CD14-positive monocyte (primary cell): ENCODE results near the gene MLEC. TPM values are rescaled to one million over a fixed set of nuclear protein-coding genes. Genes with fewer than 3 reads are reported as not detected.

Source experiments
- DNase-seq, 3 donors: peaks; one replicate each; pipeline ENCODE4 v3.0.0-alpha.2; 2011 to 2022
- H2AFZ ChIP-seq: 2 replicates; pipeline ENCODE4 v1.6.0; 2012; ENCODE audit warnings: mild to moderate bottlenecking, low read depth, low read length, inconsistent platforms; ENCODE audit not compliant: insufficient read depth, poor library complexity, severe bottlenecking
- H3K27ac ChIP-seq, 2 donors: 1 replicate in 1 of 2; 2 replicates in 1 of 2; pipeline ENCODE4 v1.5.1; 2012 to 2013; ENCODE audit warnings: low read length in 2 of 2, control low read depth in 1 of 2, inconsistent platforms in 1 of 2, low read depth in 1 of 2, mild to moderate bottlenecking in 1 of 2
- H3K27me3 ChIP-seq, 2 donors: one replicate each; pipeline versions ENCODE4 v1.6.0 to v1.6.1; 2011 to 2013; ENCODE audit warnings: low read length in 2 of 2; ENCODE audit not compliant: control insufficient read depth in 2 of 2, insufficient read depth in 2 of 2
- H3K36me3 ChIP-seq, 2 donors: replicated peaks in 1 of 2; 1 replicate in 1 of 2; 2 replicates in 1 of 2; pipeline versions ENCODE4 v1.5.1 to v1.6.1; 2012 to 2013; ENCODE audit warnings: low read length in 2 of 2, control low read depth in 1 of 2, inconsistent platforms in 1 of 2, mild to moderate bottlenecking in 1 of 2; ENCODE audit not compliant: insufficient read depth in 2 of 2, control insufficient read depth in 1 of 2
- H3K4me1 ChIP-seq, 2 donors: 1 replicate in 1 of 2; 2 replicates in 1 of 2; pipeline versions ENCODE4 v1.5.1 to v1.6.1; 2012 to 2013; ENCODE audit warnings: low read length in 2 of 2, control low read depth in 1 of 2, inconsistent platforms in 1 of 2, mild to moderate bottlenecking in 1 of 2, moderate library complexity in 1 of 2; ENCODE audit not compliant: insufficient read depth in 2 of 2, control insufficient read depth in 1 of 2
- H3K4me2 ChIP-seq: replicated peaks from 2 replicates; pipeline ENCODE3; 2012; ENCODE audit warnings: low read length, moderate library complexity, mild to moderate bottlenecking; ENCODE audit not compliant: poor library complexity, severe bottlenecking; ENCODE audit errors: extremely low read depth
- H3K4me3 ChIP-seq, 3 experiments: fragments of 200-600 bp in 1 of 3; sonication (generic) in 1 of 3; replicated peaks in 1 of 3; 1 replicate in 2 of 3; 2 replicates in 1 of 3; pipeline ENCODE4 v1.5.1; 2011 to 2013; ENCODE audit warnings: low read length in 3 of 3, mild to moderate bottlenecking in 3 of 3, control low read depth in 2 of 3, low read depth in 2 of 3, inconsistent platforms in 1 of 3, moderate library complexity in 1 of 3
- H3K79me2 ChIP-seq: 2 replicates; pipeline ENCODE4 v1.6.0; 2012; ENCODE audit warnings: mild to moderate bottlenecking, control low read depth, inconsistent platforms, low read length, moderate library complexity; ENCODE audit not compliant: insufficient read depth
- H3K9ac ChIP-seq: 2 replicates; pipeline ENCODE4 v1.6.0; 2017; ENCODE audit warnings: low read length, mild to moderate bottlenecking; ENCODE audit not compliant: insufficient read depth, poor library complexity, severe bottlenecking
- H3K9me3 ChIP-seq, 2 donors: replicated peaks in 1 of 2; 1 replicate in 1 of 2; 2 replicates in 1 of 2; pipeline versions ENCODE4 v1.5.1 to v1.6.1; 2012 to 2013; ENCODE audit warnings: low read length in 2 of 2, control low read depth in 1 of 2; ENCODE audit not compliant: control insufficient read depth in 1 of 2, insufficient read depth in 1 of 2
- H4K20me1 ChIP-seq: 2 replicates; pipeline ENCODE4 v1.6.0; 2012; ENCODE audit warnings: mild to moderate bottlenecking, low read length, control low read depth, moderate library complexity; ENCODE audit not compliant: insufficient read depth
- H3K27ac Mint-ChIP-seq, 7 donors: one replicate each; pipeline ENCODE4 v1.8.0; 2020; ENCODE audit warnings: mild to moderate bottlenecking in 7 of 7, mixed read lengths in 7 of 7, moderate library complexity in 6 of 7, inconsistent platforms in 2 of 7
- H3K27me3 Mint-ChIP-seq, 3 donors: one replicate each; pipeline ENCODE4 v1.8.0; 2021 to 2022; ENCODE audit warnings: low read depth in 3 of 3, mild to moderate bottlenecking in 3 of 3, mixed read lengths in 3 of 3, moderate library complexity in 3 of 3, inconsistent platforms in 1 of 3
- H3K36me3 Mint-ChIP-seq, 2 donors: one replicate each; pipeline ENCODE4 v1.8.0; 2020; ENCODE audit warnings: mixed read lengths in 2 of 2, inconsistent platforms in 1 of 2, mild to moderate bottlenecking in 1 of 2
- H3K4me1 Mint-ChIP-seq: one replicate; pipeline ENCODE4 v1.8.0; 2020; ENCODE audit warnings: mild to moderate bottlenecking, mixed read lengths
- H3K4me3 Mint-ChIP-seq, 2 donors: one replicate each; pipeline ENCODE4 v1.8.0; 2020; ENCODE audit warnings: mild to moderate bottlenecking in 2 of 2, mixed read lengths in 2 of 2, moderate library complexity in 1 of 2
- H3K9me3 Mint-ChIP-seq, 7 donors: one replicate each; pipeline ENCODE4 v1.8.0; 2020 to 2022; ENCODE audit warnings: mixed read lengths in 7 of 7, mild to moderate bottlenecking in 6 of 7, moderate library complexity in 6 of 7, inconsistent platforms in 2 of 7
- CTCF ChIP-seq: fragments of 200-600 bp; IDR thresholded peaks from one replicate; pipeline ENCODE4 v1.8.0; 2022; ENCODE audit warnings: antibody characterized with exemption, mild to moderate bottlenecking
- WGBS: methylation state at CpG from one replicate; pipeline ENCODE4 v1.1.5; 2013; ENCODE audit warnings: missing lambda C conversion rate; ENCODE audit not compliant: insufficient coverage; 5-methylcytosine and 5-hydroxymethylcytosine counted together
- intact Hi-C, 2 donors: fragments of 100-400 bp; cut with micrococcal nuclease; formaldehyde crosslinking; loops; one replicate each; pipeline versions ENCODE4 v1.15.0 to v1.15.1; 2023
- polyA plus RNA-seq, 3 donors: library from polyadenylated mRNA; depleted of rRNA in 1 of 3; unstranded in 2 of 3; stranded (reverse) in 1 of 3; fragments of 300-500 nt in 2 of 3; fragments of >200 nt in 1 of 3; fragmentation: Illumina TruSeq in 2 of 3; gene quantifications; 1 replicate in 2 of 3; 2 replicates in 1 of 3; pipeline ENCODE4 v1.2.3, GENCODE V29; 2012 to 2021

MLEC gene
- polyA plus RNA-seq, 3 donors = 10.9 to 79.5 (median 65.3) TPM

GRCh38 chr12:120666571-120667390, 20.2 kb upstream of the MLEC start:
- TF ChIP-seq CTCF = no peak
- no peaks in the 10 kb centered on the region for H3K9me3 Mint-ChIP-seq
- H3K9me3 ChIP-seq = no peaks in the 10 kb centered on the region
- no peaks in the 10 kb centered on the region for H3K36me3 Mint-ChIP-seq
- no peak overlapping the region for H3K9ac ChIP-seq
- H3K36me3 ChIP-seq = no peaks in the 10 kb centered on the region
- H3K4me3 ChIP-seq = no peak overlapping the region
- intact Hi-C loops = no loop called here
- H3K27ac ChIP-seq = no peak overlapping the region
- no peak overlapping the region for H3K27ac Mint-ChIP-seq
- peaks cover 0 to 7% (median 7%) of the 10 kb centered on the region in 3 donors for H3K27me3 Mint-ChIP-seq
- H3K4me1 Mint-ChIP-seq = peaks cover 4% of the 10 kb centered on the region
- no peaks in the 10 kb centered on the region for H4K20me1 ChIP-seq
- WGBS = 95% methylated on average over 25 of the region's 34 CpGs
- DNase-seq = no peak
- H3K4me1 ChIP-seq = peaks cover 4 to 6% of the 10 kb centered on the region in 2 donors
- H3K27me3 ChIP-seq = no peaks in the 10 kb centered on the region
- H2AFZ ChIP-seq = no peak overlapping the region
- no peak overlapping the region for H3K4me3 Mint-ChIP-seq
- H3K4me2 ChIP-seq = no peak overlapping the region
- H3K79me2 ChIP-seq = no peaks in the 10 kb centered on the region

GRCh38 chr12:120668091-120668867, 18.7 kb upstream of the MLEC start:
- no peaks in the 10 kb centered on the region for H3K9me3 ChIP-seq
- H3K4me3 ChIP-seq = no peak overlapping the region
- 91% methylated on average over 19 of the region's 20 CpGs for WGBS
- H3K27me3 Mint-ChIP-seq = peaks cover 0 to 10% (median 7%) of the 10 kb centered on the region in 3 donors
- H3K79me2 ChIP-seq = no peaks in the 10 kb centered on the region
- no peak for TF ChIP-seq CTCF
- H3K27me3 ChIP-seq = no peaks in the 10 kb centered on the region
- H3K4me3 Mint-ChIP-seq = no peak overlapping the region
- no peaks in the 10 kb centered on the region for H3K4me1 ChIP-seq
- peaks cover 0 to 1% (median 0%) of the 10 kb centered on the region in 7 donors for H3K9me3 Mint-ChIP-seq
- no peak overlapping the region for H3K9ac ChIP-seq
- H3K27ac ChIP-seq = no peak overlapping the region
- DNase-seq = no peak
- H3K4me2 ChIP-seq = no peak overlapping the region
- intact Hi-C loops = no loop called here
- no peaks in the 10 kb centered on the region for H4K20me1 ChIP-seq
- H2AFZ ChIP-seq = no peak overlapping the region
- H3K36me3 ChIP-seq = no peaks in the 10 kb centered on the region
- H3K27ac Mint-ChIP-seq = no peak overlapping the region
- no peaks in the 10 kb centered on the region for H3K36me3 Mint-ChIP-seq
- no peaks in the 10 kb centered on the region for H3K4me1 Mint-ChIP-seq
